Gastroesophageal sphincter (tissue), 4 donors: ENCODE measurements around the gene OR14I1. TPM values are rescaled to one million over a fixed set of nuclear protein-coding genes. Genes with fewer than 3 reads are reported as not detected.
A peak's percentile ranks its signal among the peaks of the same experiment; 100 is the strongest.

Experiments used
- ATAC-seq: fragments of 150-250 bp; one replicate; pipeline ENCODE4 v1.9.1; 2016; ENCODE audit warnings: mild to moderate bottlenecking, moderate library complexity
- H3K27ac ChIP-seq, 4 donors: fragments of 200-600 bp; sonication (generic) in 3 of 4; 1 replicate in 3 of 4; 2 replicates in 1 of 4; pipeline ENCODE4 v1.5.1; 2016 to 2019
- H3K27me3 ChIP-seq: fragments of 200-600 bp; sonication (generic); one replicate; pipeline ENCODE4 v1.5.1; 2019
- H3K36me3 ChIP-seq, 2 donors: fragments of 200-600 bp; sonication (generic); one replicate each; pipeline ENCODE4 v1.5.1; 2019; ENCODE audit warnings: control low read depth in 1 of 2
- H3K4me1 ChIP-seq, 3 donors: fragments of 200-600 bp; sonication (generic); 1 replicate in 2 of 3; 2 replicates in 1 of 3; pipeline ENCODE4 v1.5.1; 2016 to 2019; ENCODE audit warnings: control low read depth in 2 of 3
- H3K4me3 ChIP-seq, 2 donors: fragments of 200-600 bp; sonication (generic); one replicate each; pipeline ENCODE4 v1.5.1; 2019; ENCODE audit warnings: mild to moderate bottlenecking in 1 of 2, moderate library complexity in 1 of 2
- H3K9me3 ChIP-seq, 3 donors: fragments of 200-600 bp; sonication (generic); one replicate each; pipeline ENCODE4 v1.5.1; 2017 to 2019; ENCODE audit warnings: control low read depth in 2 of 3
- CTCF ChIP-seq, 4 experiments: fragments of 200-600 bp in 2 of 4; fragments of 450-650 bp in 2 of 4; sonication (generic) in 1 of 4; IDR thresholded peaks; one replicate each; pipeline ENCODE4 v1.5.1; 2017 to 2019; ENCODE audit warnings: antibody characterized with exemption in 4 of 4, mild to moderate bottlenecking in 2 of 4, moderate library complexity in 2 of 4
- EP300 ChIP-seq: sonication (generic); formaldehyde crosslinking; IDR thresholded peaks from one replicate; pipeline ENCODE4 v1.6.1; 2017; ENCODE audit warnings: antibody characterized with exemption, mild to moderate bottlenecking
- POLR2A ChIP-seq, 2 donors: fragments of 450-650 bp; IDR thresholded peaks; one replicate each; pipeline ENCODE4 v1.6.1; 2017; ENCODE audit warnings: antibody characterized with exemption in 2 of 2, mild to moderate bottlenecking in 2 of 2, moderate library complexity in 1 of 2
- POLR2AphosphoS5 ChIP-seq: sonication (generic); formaldehyde crosslinking; IDR thresholded peaks from one replicate; pipeline ENCODE4 v1.6.1; 2017; ENCODE audit warnings: antibody characterized with exemption
- WGBS, 2 donors: methylation state at CpG; one replicate each; pipeline ENCODE4 v1.1.5; 2018; ENCODE audit warnings: low coverage in 1 of 2; 5-methylcytosine and 5-hydroxymethylcytosine counted together
- total RNA-seq, 4 donors: library from RNA; depleted of rRNA; stranded (reverse); fragments of >200 nt; gene quantifications; one replicate each; pipeline ENCODE4 v1.1.0, GENCODE V29; 2016

Gene OR14I1
- total RNA-seq, 4 donors from 2014 or later: not detected

- H3K4me1 ChIP-seq: peaks cover 0 to 11% (median 0%) of the 10 kb centered on the region in 3 donors
- TF ChIP-seq POLR2A (IDR thresholded peaks at IDR 0.05) (no peak), EP300 (no peak), CTCF (IDR thresholded peaks at IDR 0.05) (no peak)
- no peak overlapping the region for H3K4me3 ChIP-seq
- no peak overlapping the region for H3K27ac ChIP-seq
- H3K36me3 ChIP-seq: no peaks in the 10 kb centered on the region
- no peaks in the 10 kb centered on the region for H3K9me3 ChIP-seq
- ATAC-seq: no peak
- H3K27me3 ChIP-seq: no peaks in the 10 kb centered on the region
- 29 to 33% methylated on average over 1 of the region's 1 CpG for WGBS, 2 donors
These were observed 3.5 kb downstream of the OR14I1 start for GRCh38 chr1:248699099-248699498.

GRCh38 chr1:248697907-248698306 lies 4.7 kb downstream of the OR14I1 start:
- 78 to 89% methylated on average over 4 to 6 of the region's 6 CpGs for WGBS, 2 donors
- H3K27ac ChIP-seq: no peak overlapping the region
- TF ChIP-seq EP300 (no peak), POLR2AphosphoS5 (no peak), CTCF (IDR thresholded peaks at IDR 0.05) (no peak), POLR2A (IDR thresholded peaks at IDR 0.05) (no peak)
- no peaks in the 10 kb centered on the region for H3K9me3 ChIP-seq
- no peaks in the 10 kb centered on the region for H3K36me3 ChIP-seq
- no peaks in the 10 kb centered on the region for H3K27me3 ChIP-seq
- no peak overlapping the region for H3K4me3 ChIP-seq
- peaks cover 0 to 11% (median 0%) of the 10 kb centered on the region in 3 donors for H3K4me1 ChIP-seq
- ATAC-seq: no peak

- 77 to 100% methylated on average over 1 to 3 of the region's 3 CpGs for WGBS, 2 donors
- H3K27me3 ChIP-seq: peaks cover 5% of the 10 kb centered on the region
- no peak for TF ChIP-seq CTCF (IDR thresholded peaks at IDR 0.05)
- peaks cover 0 to 11% (median 0%) of the 10 kb centered on the region in 3 donors for H3K4me1 ChIP-seq
- no peak for ATAC-seq
- H3K4me3 ChIP-seq: no peak overlapping the region
- H3K36me3 ChIP-seq: no peaks in the 10 kb centered on the region
- no peak overlapping the region for H3K27ac ChIP-seq
- peaks cover 0 to 6% (median 0%) of the 10 kb centered on the region in 3 donors for H3K9me3 ChIP-seq
These were observed 5.8 kb downstream of the OR14I1 start for GRCh38 chr1:248696774-248697173.

GRCh38 chr1:248696261-248696660 lies 6.3 kb downstream of the OR14I1 start:
- no peaks in the 10 kb centered on the region for H3K36me3 ChIP-seq
- TF ChIP-seq EP300: no peak
- TF ChIP-seq CTCF (IDR thresholded peaks at IDR 0.05): no peak
- TF ChIP-seq POLR2AphosphoS5: no peak
- TF ChIP-seq POLR2A (IDR thresholded peaks at IDR 0.05): no peak
- no peak overlapping the region for H3K27ac ChIP-seq
- 45 to 47% methylated on average over 2 to 3 of the region's 3 CpGs for WGBS, 2 donors
- H3K27me3 ChIP-seq: peaks cover 9% of the 10 kb centered on the region
- no peak overlapping the region for H3K4me3 ChIP-seq
- peaks cover 0 to 10% (median 0%) of the 10 kb centered on the region in 3 donors for H3K9me3 ChIP-seq
- no peak for ATAC-seq
- H3K4me1 ChIP-seq: peaks cover 0 to 11% (median 0%) of the 10 kb centered on the region in 3 donors

- Histone ChIP-seq H3K4me1 (peaks cover 0 to 11% (median 0%) of the 10 kb centered on the region in 3 donors), H3K27ac (no peak overlapping the region), H3K36me3 (no peaks in the 10 kb centered on the region), H3K9me3 (peaks cover 0 to 10% (median 0%) of the 10 kb centered on the region in 3 donors), H3K27me3 (peaks cover 9% of the 10 kb centered on the region), H3K4me3 (no peak overlapping the region)
- no peak for TF ChIP-seq EP300
- TF ChIP-seq POLR2A (IDR thresholded peaks at IDR 0.05): no peak
- no peak for TF ChIP-seq POLR2AphosphoS5
- TF ChIP-seq CTCF (IDR thresholded peaks at IDR 0.05): no peak
- peak; percentile 28 for ATAC-seq
- 76 to 84% methylated on average over 6 to 13 of the region's 13 CpGs for WGBS, 2 donors
These were observed 7.0 kb downstream of the OR14I1 start for GRCh38 chr1:248695451-248696132.
